ENCODE measurements around the gene IFI16.
"Not testable (repeated sequence)": the region's sequence is repeated elsewhere in the genome, so short reads cannot be mapped to it uniquely, and the experiment has no call there.

Gene IFI16

DNA sequence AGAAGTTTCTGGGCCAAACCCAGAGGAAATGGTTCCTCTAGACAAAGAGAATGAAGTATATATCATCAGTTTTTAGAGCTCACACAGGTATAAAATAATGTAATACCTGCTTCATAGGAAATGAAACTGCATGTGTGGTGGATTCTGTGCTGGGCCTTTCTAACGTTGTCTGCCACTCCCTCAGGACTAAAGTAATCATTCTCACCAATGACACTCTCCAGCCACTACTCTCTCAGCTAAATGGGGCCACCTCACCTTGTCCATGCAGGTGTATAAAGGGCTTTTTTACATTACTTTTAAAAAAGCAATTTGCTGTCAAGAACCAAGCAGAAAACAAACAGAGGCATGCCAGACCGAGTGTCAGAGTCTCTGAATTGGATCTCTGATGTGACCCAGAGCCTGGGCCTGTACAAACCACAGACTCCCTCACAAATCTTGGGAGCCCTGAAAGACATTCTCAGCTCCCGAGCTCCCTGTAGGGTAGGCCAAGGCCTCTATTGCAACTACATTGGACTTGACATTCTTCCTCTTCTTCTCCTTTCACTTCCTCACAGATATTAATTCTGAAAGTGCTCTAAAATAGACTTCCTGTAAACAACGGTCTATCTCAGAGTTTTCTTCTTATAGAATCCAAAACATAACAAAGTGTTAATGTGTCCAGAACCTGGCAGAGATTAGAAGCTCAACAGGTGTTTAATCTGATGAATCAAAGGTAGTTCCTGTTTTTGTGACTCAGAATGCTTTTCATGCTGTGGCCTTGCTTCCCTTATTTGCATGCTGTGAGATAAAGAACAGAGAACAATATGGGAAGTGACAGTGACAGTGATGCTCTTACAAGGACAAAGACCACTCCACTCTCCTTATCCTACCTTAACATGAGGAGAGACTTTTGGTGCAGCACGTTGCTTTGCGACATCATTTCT, 58.3 kb downstream of the IFI16 start:
- no peak for DNase-seq

DNA sequence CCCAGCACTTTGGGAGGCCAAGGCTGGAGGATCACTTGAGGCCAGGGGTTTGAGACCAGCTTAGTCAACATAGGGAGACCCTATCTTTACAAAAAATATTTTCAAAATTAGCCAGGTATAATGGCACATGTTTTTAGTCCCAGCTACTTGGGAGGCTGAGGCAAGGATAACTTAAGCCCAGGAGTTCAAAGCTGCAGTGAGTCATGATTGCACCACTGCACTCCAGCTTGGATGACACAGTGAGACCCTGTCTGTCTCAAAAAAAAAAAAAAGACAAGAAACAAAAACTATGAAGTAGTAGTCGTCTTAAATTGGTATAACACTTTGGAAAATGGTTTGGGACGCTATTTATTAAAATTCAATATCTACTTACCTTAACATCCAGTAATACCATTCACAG, 59.2 kb downstream of the IFI16 start:
- DNase-seq = no peak

- peak; percentile 45 to 50 for DNase-seq
Observed at GRCh38 chr1:159071970-159072582, 62.4 kb downstream of the IFI16 start.

GRCh38 chr1:159076438-159077119, 66.9 kb downstream of the IFI16 start, which contains the start of gene AIM2:
Gene AIM2, minus strand, starts transcription at chr1:159076766. Its CDS starts 3,267 bp downstream, at chr1:159073499.
- no peak for DNase-seq

- no peak for DNase-seq
Observed at GRCh38 chr1:159077120-159077961, 67.6 kb downstream of the IFI16 start.

DNA sequence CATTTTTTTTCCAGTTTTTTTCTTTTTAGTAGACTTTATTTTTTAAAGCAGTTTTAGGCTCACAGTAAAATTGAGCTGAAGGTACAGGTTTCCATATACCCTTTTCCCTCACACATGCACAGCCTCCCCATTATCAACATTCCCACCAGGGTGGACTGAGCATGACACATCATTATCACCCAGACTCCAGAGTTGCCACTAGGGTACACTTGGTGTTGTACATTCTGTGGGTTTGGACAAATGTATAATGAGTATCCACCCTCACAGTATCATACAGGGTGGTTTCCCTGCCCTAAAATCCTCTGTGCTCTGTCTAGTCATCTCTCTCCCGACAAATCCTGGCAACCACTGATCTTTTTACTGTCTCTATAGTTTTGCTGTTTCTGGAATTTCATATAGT, 69.8 kb downstream of the IFI16 start:
- DNase-seq = no peak

DNA sequence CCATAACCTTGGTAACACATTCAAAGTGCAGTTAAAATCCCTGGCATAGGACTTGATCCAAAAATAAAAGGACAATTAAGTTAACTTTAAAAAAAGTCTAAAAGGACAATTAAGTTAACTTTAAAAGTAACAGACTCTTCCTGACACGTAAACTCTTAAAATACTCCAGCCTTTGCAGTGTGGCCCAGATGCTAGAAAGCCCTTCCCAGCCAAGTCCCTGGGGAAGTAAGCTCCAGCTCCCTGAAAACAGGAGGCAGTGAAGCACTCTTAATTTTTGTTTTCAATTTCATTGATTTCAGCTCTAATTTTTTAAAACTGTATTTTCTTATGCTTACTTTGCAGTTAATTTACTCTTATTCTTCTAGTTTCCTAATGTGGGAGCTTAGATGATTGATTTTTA, 71.9 kb downstream of the IFI16 start:
- no peak for DNase-seq

GRCh38 chr1:159083013-159083412, 73.3 kb downstream of the IFI16 start:
- no peak for DNase-seq

DNA sequence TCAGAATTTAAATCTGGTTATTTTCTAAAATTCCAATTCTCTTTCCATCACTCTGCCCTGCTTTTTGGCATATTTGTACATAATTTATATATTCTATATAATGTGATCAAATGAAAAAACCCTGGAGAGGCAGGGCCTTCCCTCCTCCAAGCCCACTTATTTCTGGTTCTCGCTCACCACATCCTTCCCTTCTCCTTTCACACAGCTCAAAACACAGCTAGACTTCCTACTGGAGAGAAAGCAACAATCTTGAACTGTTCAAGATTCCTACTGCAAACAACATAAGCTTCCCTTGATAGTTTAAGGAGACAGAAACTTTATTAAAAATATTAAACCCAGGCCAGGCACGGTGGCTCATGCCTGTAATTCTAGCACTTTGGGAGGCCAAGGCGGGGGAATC, 74.4 kb downstream of the IFI16 start:
- no peak for DNase-seq

DNA sequence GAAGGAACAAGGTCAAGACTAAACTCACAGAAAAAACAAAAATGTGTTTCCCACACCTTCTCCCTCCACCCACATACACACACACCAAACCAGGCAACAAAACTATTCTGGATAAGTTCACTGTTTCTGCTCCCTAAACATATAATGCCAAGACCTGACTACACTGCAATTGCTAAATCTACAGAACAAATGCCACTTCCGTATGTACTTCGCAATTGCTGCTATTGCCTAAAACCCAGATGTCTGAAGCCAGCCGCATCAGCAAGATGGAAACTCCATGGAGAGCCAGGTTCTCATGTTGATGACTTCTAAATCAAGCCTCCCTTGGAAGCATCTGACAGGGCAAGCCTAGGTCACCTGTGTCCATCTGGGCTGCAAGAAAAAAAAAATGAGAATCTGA, 75.2 kb downstream of the IFI16 start:
- no peak for DNase-seq

GRCh38 chr1:159088050-159088449, 78.3 kb downstream of the IFI16 start:
- DNase-seq = no peak

DNA sequence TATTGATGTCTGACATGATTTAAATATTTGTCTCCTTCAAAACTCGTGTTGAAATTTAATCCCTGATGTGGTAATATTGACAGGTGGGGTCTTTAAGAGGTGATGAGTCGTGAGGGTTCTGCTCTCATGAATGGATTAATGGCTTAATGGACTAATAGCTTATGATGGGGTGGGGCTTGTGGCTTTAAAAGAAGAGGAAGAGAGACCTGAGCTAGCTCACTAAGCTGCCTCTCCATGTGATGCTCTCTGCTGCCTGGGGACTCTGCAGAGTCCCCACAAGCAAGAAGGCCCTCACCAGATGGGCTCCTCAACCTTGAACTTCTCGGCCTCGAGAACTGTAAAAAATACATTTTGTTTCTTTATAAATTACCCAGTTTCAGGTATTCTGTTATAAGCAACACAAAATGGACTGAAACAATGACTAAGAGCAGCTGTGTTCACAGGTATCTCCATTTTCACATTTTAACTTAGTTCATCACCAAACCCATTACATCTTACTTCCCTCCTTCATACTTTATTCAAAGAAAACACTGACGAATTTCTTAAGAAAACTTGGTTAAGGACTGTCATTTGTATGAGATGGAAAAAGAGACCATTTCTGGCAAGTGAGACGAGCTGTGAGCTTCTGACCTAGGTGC, 79.0 kb downstream of the IFI16 start:
- no peak for DNase-seq

GRCh38 chr1:159089184-159089791, 79.6 kb downstream of the IFI16 start:
- DNase-seq = no peak

GRCh38 chr1:159090286-159091179, 80.8 kb downstream of the IFI16 start:
- DNase-seq = no peak

- no peak for DNase-seq
Observed at GRCh38 chr1:159091180-159091560, 81.5 kb downstream of the IFI16 start.

GRCh38 chr1:159091607-159092031, 81.9 kb downstream of the IFI16 start:
- no peak for DNase-seq

DNA sequence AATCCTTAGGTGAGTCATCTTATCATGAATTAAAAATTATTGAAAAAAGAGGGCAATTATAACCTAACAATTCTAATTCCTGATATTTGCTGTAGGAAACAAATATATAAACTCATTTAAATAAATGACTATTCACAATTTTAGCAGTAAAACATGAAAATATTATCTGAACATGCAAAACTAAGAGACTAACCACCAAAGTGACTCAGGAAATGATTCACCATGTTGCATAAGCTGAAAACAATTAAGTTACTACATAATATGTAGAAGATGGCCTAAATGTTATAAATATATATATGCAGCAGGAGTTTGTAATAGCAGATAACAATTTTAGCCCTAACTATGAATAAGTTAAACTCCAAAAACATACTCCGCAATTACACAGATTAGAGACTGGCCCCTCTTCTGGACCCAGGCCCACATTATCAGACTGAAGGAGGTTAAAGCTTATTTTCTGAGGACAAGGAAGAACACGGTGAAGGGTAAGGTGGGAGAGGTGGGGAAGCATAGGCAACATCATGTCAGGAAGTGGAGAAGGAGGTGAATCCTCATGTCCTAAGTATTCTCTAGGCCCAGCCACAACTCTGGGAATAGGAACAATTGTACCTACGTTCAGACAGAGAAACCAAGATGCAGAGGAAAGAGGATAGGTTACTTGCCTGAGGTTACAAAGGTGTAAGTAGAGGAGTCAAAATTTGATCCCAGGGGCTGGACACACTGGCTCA, 82.5 kb downstream of the IFI16 start:
- no peak for DNase-seq

DNA sequence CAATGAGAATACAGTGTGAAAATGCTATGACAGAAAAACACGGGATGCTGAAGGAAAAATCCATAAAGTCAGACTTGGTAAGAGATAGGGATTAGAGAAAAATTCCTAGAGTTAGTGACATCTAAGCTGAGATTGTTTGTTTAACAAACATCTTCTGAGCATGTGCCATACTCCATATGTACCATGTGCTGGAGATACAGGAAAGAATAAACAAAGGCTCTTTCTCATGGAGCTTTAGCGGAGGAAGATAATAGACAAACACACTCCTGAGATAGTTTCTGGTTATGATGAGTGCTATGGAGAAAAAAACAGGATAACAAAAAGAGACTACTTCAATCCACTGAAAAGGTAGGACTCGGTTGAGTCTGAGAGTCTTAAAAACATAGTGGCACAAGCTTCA, 88.9 kb downstream of the IFI16 start:
- no peak for DNase-seq

- no peak for DNase-seq
Observed at GRCh38 chr1:159100589-159100988, 90.9 kb downstream of the IFI16 start.

- DNase-seq = not testable (repeated sequence)
Observed at GRCh38 chr1:159103021-159103420, 93.3 kb downstream of the IFI16 start.
